Cardiac ventricle fibroblast (primary cell): ENCODE data around the gene MRPL24. TPM values are rescaled to one million over a fixed set of nuclear protein-coding genes. Genes with fewer than 3 reads are reported as not detected.

ENCODE experiments used
- total RNA-seq: library from RNA; depleted of rRNA; stranded (reverse); fragments of >200 nt; gene quantifications from 2 replicates; pipeline ENCODE4 v1.2.3, GENCODE V29; 2015

MRPL24 gene
- total RNA-seq, result 63.6 and 72.1 TPM in 2 replicates

GRCh38 chr1:156740741-156741480, at the start of gene MRPL24:
TSS of gene MRPL24 (minus strand) at chr1:156741088. CDS start at chr1:156738704, 2,384 bp downstream.

GRCh38 chr1:156767101-156767878, 26.4 kb upstream of the MRPL24 start, which contains the start of gene PRCC:
TSS of gene PRCC (plus strand) at chr1:156767535. CDS start at chr1:156767772, 237 bp downstream.

GRCh38 chr1:156751451-156751756, 10.5 kb upstream of the MRPL24 start, which contains the start of gene HDGF:
TSS of gene HDGF (minus strand) at chr1:156751675. CDS start at chr1:156751429, 246 bp downstream.

GRCh38 chr1:156728599-156729462, 12.1 kb downstream of the MRPL24 start, which contains the start of gene ISG20L2:
TSS of gene ISG20L2 (minus strand) at chr1:156728766. CDS start at chr1:156727652, 1,114 bp downstream.

GRCh38 chr1:156727926-156728598, 12.8 kb downstream of the MRPL24 start, which contains the start of gene METTL25B:
TSS of gene METTL25B (plus strand) at chr1:156728469. CDS start at chr1:156729105, 636 bp downstream.

GRCh38 chr1:156705321-156705917, 35.5 kb downstream of the MRPL24 start, which contains the start of gene CRABP2:
TSS of gene CRABP2 (minus strand) at chr1:156705583. CDS start at chr1:156705446, 137 bp downstream.

Other genes starting within 250 kb of the MRPL24 start
- gene MEF2D, start 240.3 kb downstream of the MRPL24 start, total RNA-seq, result 17.8 and 21.3 TPM in 2 replicates
- gene IQGAP3, start 168.5 kb downstream of the MRPL24 start, total RNA-seq, result 0.87 and 1.5 TPM in 2 replicates
- not detected in 2 replicates for gene TTC24, start 161.4 kb downstream of the MRPL24 start, total RNA-seq
- gene NAXE, start 149.3 kb downstream of the MRPL24 start, total RNA-seq, result 38.4 and 52.2 TPM in 2 replicates
- 7.7 and 11.5 TPM in 2 replicates for gene GPATCH4, start 139.6 kb downstream of the MRPL24 start, total RNA-seq
- 2.2 TPM in 1 of 2 replicates, not detected in the other for gene HAPLN2, start 121.7 kb downstream of the MRPL24 start, total RNA-seq
- gene BCAN, start 99.0 kb downstream of the MRPL24 start, total RNA-seq, result 0.06 TPM in 1 of 2 replicates, not detected in the other
- gene NES, start 63.7 kb downstream of the MRPL24 start, total RNA-seq, result 27.0 and 30.6 TPM in 2 replicates
- gene CRABP2, start 35.5 kb downstream of the MRPL24 start, total RNA-seq, result 17.6 and 27.8 TPM in 2 replicates
- gene METTL25B, start 12.6 kb downstream of the MRPL24 start, total RNA-seq, result 13.1 and 14.9 TPM in 2 replicates
- 11.8 and 15.8 TPM in 2 replicates for gene ISG20L2, start 12.3 kb downstream of the MRPL24 start, total RNA-seq
- 170 TPM in 2 replicates for gene HDGF, start 10.6 kb upstream of the MRPL24 start, total RNA-seq
- 33.4 and 33.7 TPM in 2 replicates for gene PRCC, start 26.4 kb upstream of the MRPL24 start, total RNA-seq
- gene SH2D2A, start 75.8 kb upstream of the MRPL24 start, total RNA-seq, result 0.37 and 0.88 TPM in 2 replicates
- under 0.01 TPM in 1 of 2 replicates, not detected in the other for gene INSRR, start 118.0 kb upstream of the MRPL24 start, total RNA-seq
- 0.05 TPM in 1 of 2 replicates, not detected in the other for gene NTRK1, start 119.8 kb upstream of the MRPL24 start, total RNA-seq
- gene PEAR1, start 152.6 kb upstream of the MRPL24 start, total RNA-seq, result 6.9 and 7.7 TPM in 2 replicates
- gene LRRC71, start 179.5 kb upstream of the MRPL24 start, total RNA-seq, result not detected in 2 replicates